ENCODE results near the gene LSM4.

Gene LSM4

GRCh38 chr19:18279266-18279515 lies 43.7 kb downstream of the LSM4 start:
- H3K9me3 ChIP-seq (ENCODE audit: insufficient read depth, low read length) = no peaks in the 10 kb centered on the region
- peak overlapping the region; percentile 32 for H3K4me3 ChIP-seq (ENCODE audit: insufficient read depth, low read length, poor library complexity, severe bottlenecking)
- peak overlapping the region; percentile 93 for H3K4me2 ChIP-seq (ENCODE audit: low read depth, low read length, poor library complexity, severe bottlenecking)
- peak overlapping the region; percentile 72 for H3K9ac ChIP-seq (ENCODE audit: low read length)
- H3K27ac ChIP-seq (ENCODE audit: low read depth, low read length) = peak overlapping the region; percentile 92
- H3F3A ChIP-seq (ENCODE audit: insufficient read depth) = peaks cover 9% of the 10 kb centered on the region
- H2AFZ ChIP-seq (ENCODE audit: low read depth, low read length, severe bottlenecking) = no peak overlapping the region
- no peaks in the 10 kb centered on the region for H4K20me1 ChIP-seq (ENCODE audit: low read depth, low read length)
- no peaks in the 10 kb centered on the region for H3K27me3 ChIP-seq (ENCODE audit: low read length)
- no peaks in the 10 kb centered on the region for H3K36me3 ChIP-seq (ENCODE audit: low read length)
- no peaks in the 10 kb centered on the region for H3K79me2 ChIP-seq (ENCODE audit: insufficient read depth, low read length)
- no peaks in the 10 kb centered on the region for H3K9me2 ChIP-seq (replicated peaks; ENCODE audit: insufficient read depth, low read length)
- no peak for TF ChIP-seq EZH2phosphoT487 (conservative IDR thresholded peaks at IDR 0.05; ENCODE audit: low read length)
- no peak for TF ChIP-seq CTCF (IDR thresholded peaks at IDR 0.05; ENCODE audit: insufficient read depth, low read length, poor library complexity, severe bottlenecking)

GRCh38 chr19:18278521-18279265 lies 44.2 kb downstream of the LSM4 start:
- Histone ChIP-seq H3K9me3 (ENCODE audit: insufficient read depth, low read length) (no peaks in the 10 kb centered on the region), H3K27ac (ENCODE audit: low read depth, low read length) (peak overlapping the region; percentile 92), H3K9me2 (replicated peaks; ENCODE audit: insufficient read depth, low read length) (no peaks in the 10 kb centered on the region), H4K20me1 (ENCODE audit: low read depth, low read length) (no peaks in the 10 kb centered on the region), H3K79me2 (ENCODE audit: insufficient read depth, low read length) (no peaks in the 10 kb centered on the region), H3K27me3 (ENCODE audit: low read length) (no peaks in the 10 kb centered on the region), H3K4me2 (ENCODE audit: low read depth, low read length, poor library complexity, severe bottlenecking) (peak overlapping the region; percentile 93), H3K4me3 (ENCODE audit: insufficient read depth, low read length, poor library complexity, severe bottlenecking) (peak overlapping the region; percentile 32), H3F3A (ENCODE audit: insufficient read depth) (peaks cover 9% of the 10 kb centered on the region), H3K9ac (ENCODE audit: low read length) (peak overlapping the region; percentile 72), H2AFZ (ENCODE audit: low read depth, low read length, severe bottlenecking) (no peak overlapping the region), H3K36me3 (ENCODE audit: low read length) (no peaks in the 10 kb centered on the region)
- TF ChIP-seq CTCF (IDR thresholded peaks at IDR 0.05; ENCODE audit: insufficient read depth, low read length, poor library complexity, severe bottlenecking) (peak; percentile 40), EZH2phosphoT487 (conservative IDR thresholded peaks at IDR 0.05; ENCODE audit: low read length) (no peak)

GRCh38 chr19:18274781-18275356 lies 48.0 kb downstream of the LSM4 start:
- H2AFZ ChIP-seq (ENCODE audit: low read depth, low read length, severe bottlenecking) = no peak overlapping the region
- no peaks in the 10 kb centered on the region for H3K79me2 ChIP-seq (ENCODE audit: insufficient read depth, low read length)
- H3K27me3 ChIP-seq (ENCODE audit: low read length) = no peaks in the 10 kb centered on the region
- no peak overlapping the region for H3K9ac ChIP-seq (ENCODE audit: low read length)
- peaks cover 9% of the 10 kb centered on the region for H3F3A ChIP-seq (ENCODE audit: insufficient read depth)
- H3K36me3 ChIP-seq (ENCODE audit: low read length) = no peaks in the 10 kb centered on the region
- H4K20me1 ChIP-seq (ENCODE audit: low read depth, low read length) = no peaks in the 10 kb centered on the region
- TF ChIP-seq CTCF (IDR thresholded peaks at IDR 0.05; ENCODE audit: insufficient read depth, low read length, poor library complexity, severe bottlenecking) = no peak
- no peak overlapping the region for H3K4me3 ChIP-seq (ENCODE audit: insufficient read depth, low read length, poor library complexity, severe bottlenecking)
- no peaks in the 10 kb centered on the region for H3K9me3 ChIP-seq (ENCODE audit: insufficient read depth, low read length)
- no peaks in the 10 kb centered on the region for H3K9me2 ChIP-seq (replicated peaks; ENCODE audit: insufficient read depth, low read length)
- H3K27ac ChIP-seq (ENCODE audit: low read depth, low read length) = no peak overlapping the region
- no peak overlapping the region for H3K4me2 ChIP-seq (ENCODE audit: low read depth, low read length, poor library complexity, severe bottlenecking)
